GM19467 (cell line): Measurements from ENCODE around the gene APC2.
"Not testable (repeated sequence)": the region's sequence is repeated elsewhere in the genome, so short reads cannot be mapped to it uniquely, and the experiment has no call there.

Source experiments
- ATAC-seq: cut with Tn5 transposase; IDR thresholded peaks from one replicate; pipeline ENCODE4 v1.9.1; 2021; ENCODE audit warnings: mild to moderate bottlenecking, moderate library complexity; ENCODE audit not compliant: unreplicated experiment

The APC2 gene

DNA sequence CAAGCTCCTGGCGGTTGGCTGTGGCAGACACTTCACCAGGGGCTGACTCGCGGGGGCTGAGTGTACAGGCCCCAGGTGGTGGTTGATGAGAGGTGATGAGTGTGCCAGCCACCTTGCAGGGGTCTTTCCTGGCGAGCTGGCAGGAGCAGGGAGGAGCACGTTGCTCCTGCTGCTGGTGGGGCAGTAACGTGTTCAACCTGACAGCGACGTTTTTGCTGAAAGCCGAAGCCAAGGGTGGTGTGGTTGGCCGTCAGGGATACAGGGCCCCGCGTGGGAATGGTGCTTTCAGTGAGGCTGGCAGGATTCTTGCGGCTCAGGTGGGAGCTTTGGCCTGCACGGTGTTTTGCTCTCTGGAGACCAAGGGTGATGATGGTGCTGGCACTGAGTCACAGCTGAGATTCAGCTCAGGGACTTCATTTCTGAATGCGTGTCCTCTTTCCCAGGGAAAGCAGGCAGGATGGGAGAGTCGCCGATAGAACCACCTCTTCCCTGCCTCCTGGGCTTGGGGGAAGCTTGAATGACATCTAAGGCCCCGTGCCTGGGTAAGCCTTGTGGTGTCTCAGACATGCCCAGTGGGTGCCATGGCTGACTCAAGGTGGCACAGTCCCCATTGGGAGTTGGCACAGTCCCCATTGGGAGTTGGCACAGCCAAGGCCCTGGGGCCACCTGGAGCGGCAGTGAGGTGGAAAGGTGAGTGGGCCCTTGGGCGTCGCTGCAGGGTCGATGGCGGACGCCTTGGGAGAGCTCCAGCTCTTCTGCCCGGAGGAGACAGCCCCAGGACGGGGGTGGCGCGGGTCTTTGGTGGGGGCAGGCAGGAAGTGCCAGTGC, 33.7 kb upstream of the APC2 start:
- no peak for ATAC-seq

DNA sequence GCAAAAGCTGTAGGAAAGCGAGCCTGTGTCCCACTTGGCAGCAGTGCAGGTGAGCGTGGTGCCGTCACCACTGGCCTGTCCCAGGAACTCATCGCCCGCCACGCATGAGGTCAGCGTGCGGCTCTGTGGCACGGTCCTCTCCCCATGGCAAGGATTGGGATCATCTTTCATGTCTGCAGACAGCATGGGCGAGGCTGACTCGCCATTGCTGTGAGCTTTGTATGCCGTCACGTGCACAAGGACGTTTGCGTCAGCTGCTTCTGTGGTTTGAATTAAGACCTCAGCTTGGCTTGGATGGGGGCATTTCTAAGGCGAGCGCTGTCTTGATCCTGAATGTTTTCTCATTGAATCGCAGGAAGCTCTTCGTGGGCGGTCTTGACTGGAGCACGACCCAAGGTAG, 32.8 kb upstream of the APC2 start:
- no peak for ATAC-seq

DNA sequence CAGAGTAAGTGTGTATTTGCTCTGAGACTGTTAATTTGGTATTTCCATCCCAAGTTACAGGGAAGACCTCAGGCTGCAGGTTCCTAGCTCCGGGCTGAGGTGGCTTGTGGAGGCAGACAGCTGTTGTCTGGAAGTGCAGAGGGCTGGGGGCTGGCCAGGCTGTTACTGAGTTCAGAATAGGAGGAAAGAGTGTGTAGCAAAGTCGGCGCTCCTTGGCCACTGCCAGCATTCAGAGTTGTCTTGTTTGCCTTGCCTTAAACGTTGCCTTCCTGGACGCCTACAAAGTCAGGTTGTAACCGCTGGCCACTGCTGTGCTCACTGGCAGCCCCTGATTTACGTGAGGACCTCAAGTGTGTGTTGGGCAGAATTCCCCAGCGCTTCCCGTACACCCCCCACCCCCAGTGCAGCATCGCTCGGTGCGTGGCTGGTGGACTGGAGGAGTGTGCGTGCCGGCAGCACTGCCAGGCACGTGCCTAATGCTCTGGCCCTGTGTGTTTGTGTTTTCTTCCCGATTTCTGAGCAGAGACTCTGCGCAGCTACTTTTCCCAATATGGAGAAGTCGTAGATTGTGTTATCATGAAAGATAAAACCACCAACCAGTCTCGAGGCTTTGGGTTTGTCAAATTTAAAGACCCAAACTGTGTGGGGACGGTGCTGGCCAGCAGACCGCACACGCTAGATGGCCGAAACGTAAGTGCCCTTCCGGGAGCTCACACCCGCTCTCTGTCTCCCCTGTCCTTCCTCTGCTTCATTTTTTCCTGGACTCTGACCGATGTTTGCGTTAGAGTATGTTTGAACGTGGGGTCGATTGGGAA, 32.0 kb upstream of the APC2 start:
- no peak for ATAC-seq

DNA sequence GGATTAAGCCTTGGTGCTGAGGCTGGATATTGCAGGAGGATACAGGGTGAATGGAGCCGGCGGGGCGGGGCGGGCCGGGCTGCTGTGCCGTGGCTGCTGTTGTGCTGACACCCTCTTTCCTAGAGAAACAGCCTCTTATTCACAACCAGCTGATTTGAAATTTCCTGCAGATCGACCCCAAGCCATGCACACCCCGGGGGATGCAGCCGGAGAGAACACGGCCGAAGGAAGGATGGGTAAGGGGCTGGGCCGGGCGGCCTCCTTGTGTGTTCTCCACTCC, 31.5 kb upstream of the APC2 start:
- no peak for ATAC-seq

DNA sequence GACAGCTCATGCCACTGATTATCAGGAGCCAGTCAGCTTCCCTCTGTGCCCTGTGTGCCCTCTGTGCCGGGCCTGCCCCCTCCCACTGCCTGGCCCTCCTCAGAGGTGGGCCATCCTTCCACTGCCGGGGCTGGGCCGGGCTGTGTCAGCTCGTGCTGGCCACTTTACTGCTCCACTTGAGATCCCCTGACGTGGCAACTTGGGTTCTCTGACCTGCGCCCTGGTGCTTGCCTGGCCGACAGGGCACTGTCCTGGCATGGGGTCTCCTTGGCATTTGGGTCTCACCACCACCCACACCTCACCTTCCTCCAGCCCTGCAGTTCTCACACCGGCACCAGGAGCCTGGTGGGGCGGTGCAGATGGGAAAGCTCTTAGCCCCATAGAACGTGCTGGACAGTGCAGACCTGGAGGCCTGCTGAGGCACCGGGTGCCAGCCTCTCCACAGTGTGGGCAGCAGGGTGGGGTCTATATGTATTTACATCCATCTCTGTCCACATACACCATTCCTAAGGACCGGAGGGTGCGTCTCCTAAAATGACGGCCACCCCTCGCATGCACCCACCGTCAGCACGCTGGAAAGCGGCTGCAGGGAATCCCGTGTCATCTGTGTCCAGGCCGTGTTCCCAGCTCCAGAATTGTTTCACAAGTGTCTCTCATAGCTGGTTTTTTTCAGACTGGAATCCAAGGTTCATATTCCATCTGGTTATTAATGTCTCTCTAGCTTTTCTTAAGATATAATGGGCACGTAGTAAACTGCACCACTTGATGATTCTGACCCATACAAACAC, 30.8 kb upstream of the APC2 start:
- ATAC-seq = no peak

DNA sequence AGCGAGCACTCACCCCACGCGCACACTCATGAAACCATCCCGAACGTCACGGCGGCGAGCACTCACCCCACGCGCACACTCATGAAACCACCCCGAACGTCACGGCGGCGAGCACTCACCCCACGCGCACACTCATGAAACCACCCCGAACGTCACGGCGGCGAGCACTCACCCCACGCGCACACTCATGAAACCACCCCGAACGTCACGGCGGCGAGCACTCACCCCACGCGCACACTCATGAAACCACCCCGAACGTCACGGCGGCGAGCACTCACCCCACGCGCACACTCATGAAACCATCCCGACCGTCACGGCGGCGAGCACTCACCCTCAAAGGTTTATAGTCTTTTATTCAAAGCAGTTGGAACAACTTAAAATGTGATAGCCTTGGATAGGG, 29.8 kb upstream of the APC2 start:
- ATAC-seq = not testable (repeated sequence)

DNA sequence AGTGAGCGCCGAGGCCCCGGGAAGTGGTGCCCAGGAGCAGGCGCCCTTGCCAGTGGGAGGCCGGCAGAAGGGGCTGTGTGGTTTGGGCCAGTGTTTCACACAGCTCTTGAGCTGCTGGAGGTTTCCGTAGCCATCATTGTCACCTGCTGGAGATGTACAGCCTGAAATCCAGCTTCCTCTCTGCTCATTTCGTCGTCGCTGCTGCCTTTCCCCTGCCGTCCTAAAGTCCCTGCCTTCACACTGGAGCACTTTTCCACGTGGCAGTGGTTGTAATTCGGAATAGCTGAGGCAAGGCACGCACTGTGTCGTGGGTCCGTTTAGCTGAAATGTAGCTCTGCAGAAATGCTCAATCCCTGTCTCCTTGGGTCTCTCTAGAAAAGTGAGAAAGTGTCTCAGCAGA, 29.3 kb upstream of the APC2 start:
- ATAC-seq = no peak

DNA sequence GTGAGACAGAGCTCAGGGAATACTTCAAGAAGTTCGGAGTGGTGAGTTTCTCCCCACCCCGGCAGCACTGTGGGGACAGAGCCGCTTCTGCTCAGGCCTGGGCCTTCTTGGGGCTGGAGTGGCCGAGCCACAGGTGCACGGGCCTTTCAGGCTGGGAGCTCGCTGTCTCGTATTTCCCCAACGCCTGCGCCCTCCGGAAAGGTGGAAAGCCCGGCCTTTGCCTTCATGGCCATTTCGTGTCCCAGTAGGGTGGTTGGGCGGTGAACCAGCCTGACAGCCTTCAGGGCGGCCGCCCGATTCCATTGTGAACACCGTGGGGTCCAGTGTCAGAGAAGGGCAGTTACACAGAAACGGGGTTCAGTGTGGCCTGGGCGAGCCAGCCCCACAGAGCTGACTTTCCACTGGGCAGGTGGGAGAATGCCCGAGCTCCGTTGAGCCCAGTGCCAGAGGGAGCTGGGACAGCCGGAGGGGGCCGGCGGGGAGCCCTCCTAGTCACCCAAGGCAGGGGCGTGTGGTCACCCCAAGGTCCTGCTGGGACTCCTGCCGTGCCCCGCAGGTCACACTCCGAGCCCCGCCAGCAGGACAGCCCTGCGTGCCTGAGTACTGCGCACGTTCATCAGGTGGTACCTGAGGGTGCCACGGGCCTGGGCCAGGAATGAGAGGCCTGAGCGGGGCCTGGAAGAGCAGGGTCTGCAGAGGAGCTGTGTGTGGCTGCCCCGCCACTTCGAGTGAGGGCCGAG, 28.5 kb upstream of the APC2 start:
- no peak for ATAC-seq

DNA sequence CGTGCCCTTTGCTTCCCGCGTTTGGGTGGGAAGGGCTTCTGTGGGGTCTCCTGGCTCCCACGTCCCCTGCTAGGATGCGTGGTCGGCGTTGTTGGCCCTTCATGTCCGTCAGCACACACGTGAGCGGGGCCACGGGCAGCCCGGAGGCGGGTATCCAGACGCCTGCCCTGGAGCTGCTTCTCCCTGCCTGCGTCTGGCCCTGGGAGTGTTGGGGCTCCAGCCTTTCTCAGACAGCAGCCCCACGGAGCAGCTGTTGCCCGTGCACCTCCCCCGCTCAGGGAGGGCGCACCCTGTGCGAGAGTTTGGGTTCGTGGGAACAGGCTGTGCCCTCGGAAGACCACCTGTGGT, 28.0 kb upstream of the APC2 start:
- ATAC-seq = no peak

DNA sequence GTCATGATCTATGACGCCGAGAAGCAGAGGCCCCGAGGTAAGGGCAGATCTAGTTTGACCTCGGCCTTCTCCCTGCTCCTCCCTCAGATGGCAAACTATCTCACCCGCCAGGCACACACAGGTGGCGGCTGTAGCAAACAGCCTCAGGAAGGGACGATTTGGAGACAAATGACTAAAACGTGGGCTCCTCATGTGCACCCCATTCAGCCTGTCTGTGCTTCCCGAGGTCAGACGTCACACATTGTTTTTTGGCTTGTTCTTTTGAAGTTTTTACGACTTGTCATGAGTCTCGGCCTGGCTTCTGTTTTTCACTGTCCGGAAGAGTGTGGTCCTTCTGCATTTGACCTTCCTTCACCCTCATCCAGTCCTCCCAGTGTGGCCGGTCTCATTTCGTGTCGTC, 27.6 kb upstream of the APC2 start:
- no peak for ATAC-seq

DNA sequence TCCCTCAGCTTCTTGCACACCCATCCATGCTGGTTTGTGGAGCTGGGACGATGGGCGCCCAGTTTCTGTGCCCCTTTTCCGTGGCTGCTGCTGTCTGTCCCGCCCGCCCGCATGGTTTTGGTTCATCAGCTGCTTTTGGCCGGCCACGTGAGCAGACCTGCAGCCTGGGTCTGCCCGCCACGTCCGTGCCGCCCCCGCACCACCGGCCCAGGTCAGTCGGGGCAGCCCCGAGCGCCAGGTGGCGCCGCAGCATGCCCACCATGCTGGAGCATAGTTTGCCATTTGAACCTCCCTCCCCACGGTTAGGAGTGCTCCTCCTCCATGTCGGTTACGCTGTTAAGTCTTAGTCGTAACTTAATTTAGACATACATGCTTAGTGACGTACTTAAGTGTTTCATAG, 27.0 kb upstream of the APC2 start:
- ATAC-seq = no peak

DNA sequence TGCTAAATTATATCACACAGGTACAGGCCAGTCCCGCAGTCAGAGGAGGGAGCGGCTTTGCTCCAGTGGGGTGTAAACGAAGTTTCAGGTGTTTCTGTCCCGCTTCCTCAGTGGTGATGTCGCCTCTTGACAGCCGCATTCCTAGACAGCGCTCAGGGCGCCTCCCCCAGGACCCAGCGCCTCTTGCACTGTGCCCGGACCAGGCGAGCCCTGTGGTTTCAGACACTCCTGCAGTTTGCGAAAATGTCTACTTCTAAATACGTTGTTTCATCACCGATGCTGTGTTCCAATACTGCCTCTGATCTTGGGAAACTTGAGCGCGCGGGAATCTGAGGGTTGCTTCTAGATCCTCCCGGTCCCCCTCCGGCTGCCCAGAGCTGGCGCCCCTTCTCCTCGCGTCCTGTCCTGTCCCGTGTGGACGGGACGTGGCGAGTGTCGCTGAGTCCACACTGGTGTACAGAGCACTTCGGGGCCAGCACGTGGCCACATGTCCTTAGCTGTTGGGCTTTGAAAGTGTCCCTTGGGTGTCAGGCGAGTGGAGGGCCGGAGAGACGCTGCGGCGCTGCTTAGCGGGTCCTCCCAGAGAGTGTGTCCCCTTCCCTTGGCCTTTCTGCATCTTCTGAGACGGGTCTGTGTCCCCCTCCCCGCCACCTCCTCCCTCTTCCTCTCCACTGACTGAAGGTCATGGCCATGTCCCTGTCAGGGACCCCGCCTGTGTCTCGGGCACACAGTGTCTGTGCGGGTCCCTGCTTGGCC, 26.3 kb upstream of the APC2 start:
- ATAC-seq = no peak

DNA sequence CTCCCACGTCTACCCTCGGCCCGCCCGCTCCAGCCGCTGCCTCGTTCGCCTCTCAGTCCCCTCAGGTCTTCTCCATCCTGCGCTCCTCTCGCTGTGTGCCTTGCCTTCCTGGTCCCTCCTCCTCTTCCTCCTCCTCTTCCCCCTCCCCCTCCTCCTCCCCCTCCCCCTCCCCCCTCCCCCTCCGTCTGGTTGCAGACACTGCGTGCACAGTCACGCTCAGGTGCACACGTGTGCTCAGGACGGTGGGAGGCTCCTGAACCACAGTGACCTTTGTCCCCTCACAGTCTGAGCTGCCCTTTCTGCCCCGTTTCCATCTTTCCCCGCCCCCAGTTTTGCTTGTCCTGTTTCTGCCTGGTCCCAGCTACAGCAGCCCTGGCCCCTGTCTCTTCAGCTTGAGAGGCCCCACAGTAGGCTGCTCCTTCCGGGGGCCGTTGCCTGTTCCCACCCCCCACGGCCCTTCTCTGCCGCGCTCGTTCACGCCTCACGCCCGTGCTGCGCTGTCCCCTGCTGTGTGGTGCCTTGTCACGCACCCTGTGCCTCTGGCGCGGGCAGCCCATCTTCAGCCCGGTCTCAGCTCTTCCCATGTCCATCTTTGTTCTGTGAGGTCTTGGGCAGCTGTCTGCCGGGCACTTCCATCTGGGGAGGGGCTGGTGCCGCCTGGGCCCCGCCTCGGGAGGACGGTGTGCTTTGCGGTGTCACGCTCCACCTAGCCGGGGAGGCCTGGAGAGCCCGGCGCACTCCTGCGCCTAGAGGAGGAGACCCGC, 25.5 kb upstream of the APC2 start:
- ATAC-seq = no peak

DNA sequence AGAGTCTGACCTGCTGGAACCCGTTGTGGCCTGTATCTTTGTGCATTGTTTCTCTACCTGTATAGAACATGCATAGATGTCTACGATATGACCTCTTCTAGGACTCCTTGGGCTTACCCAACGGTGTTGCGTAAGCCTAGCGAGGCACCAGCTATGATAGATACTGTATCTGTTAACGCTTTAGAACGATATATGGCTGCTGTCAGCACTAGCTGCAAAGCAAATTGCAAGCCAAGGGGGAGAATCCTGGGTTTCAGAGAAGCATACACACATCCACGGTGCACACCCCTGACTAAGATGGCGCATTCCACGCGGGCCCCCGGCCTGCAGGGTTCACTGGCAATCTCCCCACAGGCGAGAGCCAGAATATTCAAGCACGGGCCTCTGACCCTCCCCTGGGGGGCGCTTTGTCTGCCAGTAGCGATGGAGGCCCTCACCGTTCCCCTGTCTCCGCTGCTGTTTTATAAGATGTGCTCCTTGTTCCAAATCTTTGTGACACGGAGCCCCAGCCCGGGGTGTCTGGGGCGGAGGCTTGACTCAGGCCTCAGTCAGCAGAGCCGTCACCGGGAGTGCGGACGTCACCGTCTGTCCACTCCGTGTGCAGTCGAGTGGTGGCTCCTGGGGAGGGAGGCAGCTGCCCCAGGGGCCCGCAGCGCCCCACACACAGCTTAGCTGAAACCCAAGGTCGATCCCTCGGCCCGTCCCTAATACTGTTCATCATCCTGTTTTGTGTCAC, 24.7 kb upstream of the APC2 start:
- no peak for ATAC-seq

DNA sequence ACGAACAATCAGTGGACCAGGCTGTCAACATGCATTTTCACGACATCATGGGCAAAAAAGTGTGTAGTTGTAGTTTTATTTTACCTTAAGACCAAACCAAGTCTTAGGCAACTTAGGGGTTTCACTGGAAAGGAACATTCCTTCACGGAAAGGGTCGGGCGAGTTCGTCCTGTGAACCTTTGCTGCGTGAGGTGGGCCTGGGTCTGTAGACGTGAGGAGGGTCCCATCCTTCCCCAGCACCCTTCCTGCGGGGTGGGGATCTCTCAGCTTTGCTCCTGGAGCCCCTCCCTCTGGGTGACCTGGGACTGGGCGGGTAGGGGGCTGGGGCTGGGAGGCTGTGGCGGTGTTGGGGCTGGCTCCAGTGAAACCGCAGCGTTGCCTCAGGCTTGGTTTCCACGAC, 24.0 kb upstream of the APC2 start:
- ATAC-seq = no peak

DNA sequence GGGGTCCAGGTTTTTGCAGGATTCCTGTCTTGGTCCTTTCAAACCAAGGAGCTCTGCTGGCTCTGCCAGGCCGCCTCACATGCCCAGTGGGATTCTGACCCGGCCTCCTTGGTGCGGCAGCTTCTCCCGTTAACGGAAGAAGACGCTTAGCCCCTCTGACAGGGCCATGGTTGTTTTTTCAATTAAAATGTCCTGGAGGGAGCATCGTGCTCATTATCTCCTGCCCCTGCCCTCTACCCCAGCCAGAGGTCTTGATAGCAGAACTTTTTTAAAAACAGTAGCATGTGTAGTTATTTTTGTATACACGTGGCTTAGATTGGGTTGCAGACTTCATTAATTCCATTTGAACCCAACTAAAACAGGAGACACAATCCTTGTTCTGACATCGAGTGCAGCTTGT, 23.2 kb upstream of the APC2 start:
- ATAC-seq = no peak

DNA sequence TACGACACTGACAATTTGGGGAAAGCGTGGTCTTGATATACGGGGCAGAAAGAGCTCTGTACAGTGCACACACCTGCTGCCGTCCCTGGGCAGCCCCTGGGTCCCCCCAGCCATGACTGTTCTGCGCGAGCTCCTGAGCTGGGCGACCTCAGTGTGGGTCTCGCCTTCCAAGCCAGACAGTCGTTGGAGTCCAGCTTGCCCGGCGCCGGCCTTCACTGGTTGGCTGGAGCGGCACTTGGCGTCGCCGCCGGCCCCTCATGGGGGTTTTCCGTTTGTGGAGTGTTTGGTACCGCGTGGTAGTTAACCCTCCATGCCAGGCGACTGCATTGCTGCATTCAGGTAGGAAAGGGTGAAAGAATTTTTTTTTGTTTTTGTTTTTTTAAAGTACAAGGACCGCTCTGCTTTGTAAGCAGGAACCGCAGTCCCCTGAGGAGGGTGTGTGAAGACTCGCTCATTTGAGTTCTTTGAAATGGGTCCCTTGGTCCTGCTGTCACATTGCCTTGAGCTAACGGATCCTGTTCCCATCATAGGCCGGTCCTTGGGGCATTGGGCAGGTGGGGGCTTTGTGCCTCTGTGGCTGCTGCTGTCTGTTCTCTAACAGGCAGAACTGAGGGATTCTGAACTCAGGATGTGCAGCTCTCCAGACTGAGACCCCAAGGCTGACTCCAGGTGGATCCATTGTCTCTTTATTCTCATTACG, 22.6 kb upstream of the APC2 start:
- ATAC-seq = no peak

DNA sequence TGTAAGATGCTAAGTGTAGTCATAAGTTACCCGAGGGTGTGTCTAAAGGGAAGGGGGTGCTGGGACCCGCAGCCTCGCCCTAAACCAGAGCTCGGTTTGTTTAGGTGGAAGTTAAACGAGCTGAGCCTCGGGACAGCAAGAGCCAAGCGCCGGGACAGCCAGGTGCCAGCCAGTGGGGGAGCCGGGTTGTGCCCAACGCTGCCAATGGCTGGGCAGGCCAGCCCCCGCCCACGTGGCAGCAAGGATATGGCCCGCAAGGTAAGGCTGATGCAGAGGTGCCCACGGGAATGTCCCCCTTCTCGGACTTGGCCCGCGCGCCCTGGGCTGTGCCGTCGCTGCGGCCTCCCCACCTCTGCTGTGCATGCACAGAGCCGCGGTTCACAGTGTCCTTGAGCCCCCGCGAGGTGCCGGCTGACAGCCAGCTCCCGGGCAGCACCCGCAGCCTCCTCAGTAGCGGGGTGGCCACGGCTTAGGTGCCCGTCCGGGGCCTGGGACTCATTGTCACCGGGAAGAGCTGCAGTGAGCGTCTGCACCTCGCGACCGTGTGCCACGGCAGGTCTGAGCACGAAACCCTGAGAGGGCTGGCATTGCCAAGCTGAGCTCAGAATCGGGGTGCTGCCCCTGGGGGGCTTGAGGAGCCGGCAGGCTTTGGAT, 21.1 kb upstream of the APC2 start:
- no peak for ATAC-seq
